Fibroblast of mammary gland (primary cell): Measurements from ENCODE around the gene GATAD2B.
"Not testable (repeated sequence)": the region's sequence is repeated elsewhere in the genome, so short reads cannot be mapped to it uniquely, and the experiment has no call there.

ENCODE experiments used
- DNase-seq: peaks from one replicate; pipeline ENCODE4 v3.0.0-alpha.2; 2010; ENCODE audit warnings: low read depth
- H3K4me3 ChIP-seq: 2 replicates; pipeline ENCODE4 v1.5.1; 2011; ENCODE audit warnings: low read depth, mild to moderate bottlenecking, low read length, moderate library complexity; ENCODE audit not compliant: control insufficient read depth
- CTCF ChIP-seq: conservative IDR thresholded peaks from 2 replicates; pipeline ENCODE4 v1.5.1; 2011; ENCODE audit warnings: low read depth, low read length, inconsistent platforms; ENCODE audit not compliant: control insufficient read depth, insufficient read depth

The GATAD2B gene

GRCh38 chr1:153841463-153841994 is 81.2 kb downstream of the GATAD2B start:
- DNase-seq = peak; percentile 79
- no peak overlapping the region for H3K4me3 ChIP-seq
- TF ChIP-seq CTCF = no peak

GRCh38 chr1:153840774-153841173 is 82.0 kb downstream of the GATAD2B start:
- DNase-seq, H3K4me3 ChIP-seq: not testable (repeated sequence)

- H3K4me3 ChIP-seq, DNase-seq: not testable (repeated sequence)
Measured at GRCh38 chr1:153833968-153834367, 88.8 kb downstream of the GATAD2B start.

- no peak for DNase-seq
- no peak overlapping the region for H3K4me3 ChIP-seq
- no peak for TF ChIP-seq CTCF
Measured at GRCh38 chr1:153833171-153833570, 89.6 kb downstream of the GATAD2B start.

- H3K4me3 ChIP-seq = no peak overlapping the region
- no peak for TF ChIP-seq CTCF
- DNase-seq = no peak
Measured at GRCh38 chr1:153832293-153832692, 90.5 kb downstream of the GATAD2B start.

- DNase-seq = no peak
- no peak overlapping the region for H3K4me3 ChIP-seq
- no peak for TF ChIP-seq CTCF
Measured at GRCh38 chr1:153831026-153831425, 91.7 kb downstream of the GATAD2B start.

GRCh38 chr1:153827168-153827964 is 95.4 kb downstream of the GATAD2B start:
- DNase-seq = no peak
- TF ChIP-seq CTCF = peak; percentile 9
- no peak overlapping the region for H3K4me3 ChIP-seq

- TF ChIP-seq CTCF = no peak
- DNase-seq = no peak
- no peak overlapping the region for H3K4me3 ChIP-seq
Measured at GRCh38 chr1:153818876-153819275, 103.9 kb downstream of the GATAD2B start.
